Thyroid gland (tissue), 4 donors: ENCODE data around the gene ZNF584. TPM values are rescaled to one million over a fixed set of nuclear protein-coding genes. Genes with fewer than 3 reads are reported as not detected.

ENCODE experiments used
- DNase-seq, 2 donors: peaks; one replicate each; pipeline ENCODE4 v3.0.0-alpha.2; 2019
- H3K27ac ChIP-seq, 3 donors: fragments of 200-600 bp; sonication (generic); 1 replicate in 2 of 3; 2 replicates in 1 of 3; pipeline ENCODE4 v1.5.1; 2016 to 2019; ENCODE audit warnings: mild to moderate bottlenecking in 1 of 3, moderate library complexity in 1 of 3
- H3K27me3 ChIP-seq: fragments of 200-600 bp; sonication (generic); one replicate; pipeline ENCODE4 v1.5.1; 2019
- H3K36me3 ChIP-seq, 2 donors: fragments of 200-600 bp; sonication (generic); one replicate each; pipeline ENCODE4 v1.5.1; 2016 to 2019
- H3K4me1 ChIP-seq, 2 donors: fragments of 200-600 bp; sonication (generic); one replicate each; pipeline ENCODE4 v1.5.1; 2017 to 2019
- H3K4me3 ChIP-seq, 3 donors: fragments of 200-600 bp; sonication (generic); replicated peaks in 1 of 3; 1 replicate in 2 of 3; 2 replicates in 1 of 3; pipeline ENCODE4 v1.5.1; 2016; ENCODE audit warnings: mild to moderate bottlenecking in 1 of 3
- H3K9me3 ChIP-seq: fragments of 200-600 bp; sonication (generic); one replicate; pipeline ENCODE4 v1.5.1; 2017
- POLR2A ChIP-seq, 2 donors: fragments of 450-650 bp; IDR thresholded peaks; one replicate each; pipeline ENCODE4 v1.6.1; 2017; ENCODE audit warnings: antibody characterized with exemption in 2 of 2, mild to moderate bottlenecking in 2 of 2, moderate library complexity in 1 of 2
- WGBS, 2 donors: methylation state at CpG; one replicate each; pipeline ENCODE4 v1.1.5; 2017; 5-methylcytosine and 5-hydroxymethylcytosine counted together
- intact Hi-C: fragments of 100-400 bp; cut with DNase I; formaldehyde crosslinking; loops from one replicate; pipeline ENCODE4 v1.15.1; 2023
- total RNA-seq, 4 donors: library from RNA; depleted of rRNA; stranded (reverse); fragments of >200 nt; gene quantifications; one replicate each; pipeline ENCODE4 v1.2.3, GENCODE V29; 2016
- TF ChIP-seq, protein P1 (sequence below), 6 experiments: fragments of 200-600 bp in 3 of 6; fragments of 450-650 bp in 3 of 6; sonication (generic) in 3 of 6; IDR thresholded peaks; one replicate each; pipeline ENCODE4 v1.5.1; 2016 to 2019; ENCODE audit warnings: antibody characterized with exemption in 6 of 6, mild to moderate bottlenecking in 2 of 6, inconsistent platforms in 1 of 6, moderate library complexity in 1 of 6

The ZNF584 gene
- total RNA-seq, 4 donors from 2014 or later, result 10.1 to 31.1 (median 23.1) TPM

DNA sequence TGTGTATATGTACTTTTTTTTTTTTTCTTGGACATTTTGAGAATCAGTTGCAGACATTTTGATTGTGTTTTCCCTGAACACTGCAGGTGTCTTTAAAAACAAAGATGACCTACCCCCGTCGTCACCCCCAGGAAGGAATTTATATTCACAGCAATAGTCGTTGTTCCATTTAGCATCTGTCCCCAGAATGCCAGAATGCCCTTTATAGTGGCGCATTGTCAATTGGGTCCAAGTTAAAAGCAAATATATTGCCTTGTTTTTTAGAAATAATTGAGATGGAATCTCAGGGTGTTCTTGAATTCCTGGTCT, 14.8 kb upstream of the ZNF584 start:
- Histone ChIP-seq H3K27ac (no peak overlapping the region), H3K27me3 (peaks cover 6% of the 10 kb centered on the region), H3K36me3 (peaks cover 20 to 32% of the 10 kb centered on the region in 2 donors), H3K4me3 (no peak overlapping the region), H3K9me3 (no peaks in the 10 kb centered on the region), H3K4me1 (peaks cover 0 to 16% of the 10 kb centered on the region in 2 donors)
- TF ChIP-seq POLR2A (IDR thresholded peaks at IDR 0.05), result no peak
- TF ChIP-seq, protein P1, sequence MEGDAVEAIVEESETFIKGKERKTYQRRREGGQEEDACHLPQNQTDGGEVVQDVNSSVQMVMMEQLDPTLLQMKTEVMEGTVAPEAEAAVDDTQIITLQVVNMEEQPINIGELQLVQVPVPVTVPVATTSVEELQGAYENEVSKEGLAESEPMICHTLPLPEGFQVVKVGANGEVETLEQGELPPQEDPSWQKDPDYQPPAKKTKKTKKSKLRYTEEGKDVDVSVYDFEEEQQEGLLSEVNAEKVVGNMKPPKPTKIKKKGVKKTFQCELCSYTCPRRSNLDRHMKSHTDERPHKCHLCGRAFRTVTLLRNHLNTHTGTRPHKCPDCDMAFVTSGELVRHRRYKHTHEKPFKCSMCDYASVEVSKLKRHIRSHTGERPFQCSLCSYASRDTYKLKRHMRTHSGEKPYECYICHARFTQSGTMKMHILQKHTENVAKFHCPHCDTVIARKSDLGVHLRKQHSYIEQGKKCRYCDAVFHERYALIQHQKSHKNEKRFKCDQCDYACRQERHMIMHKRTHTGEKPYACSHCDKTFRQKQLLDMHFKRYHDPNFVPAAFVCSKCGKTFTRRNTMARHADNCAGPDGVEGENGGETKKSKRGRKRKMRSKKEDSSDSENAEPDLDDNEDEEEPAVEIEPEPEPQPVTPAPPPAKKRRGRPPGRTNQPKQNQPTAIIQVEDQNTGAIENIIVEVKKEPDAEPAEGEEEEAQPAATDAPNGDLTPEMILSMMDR (IDR thresholded peaks at IDR 0.05), result no peak
- intact Hi-C loops, result no loop called here
- no peak for DNase-seq
- WGBS, 2 donors, result 89 to 93% methylated on average over 4 of the region's 4 CpGs

DNA sequence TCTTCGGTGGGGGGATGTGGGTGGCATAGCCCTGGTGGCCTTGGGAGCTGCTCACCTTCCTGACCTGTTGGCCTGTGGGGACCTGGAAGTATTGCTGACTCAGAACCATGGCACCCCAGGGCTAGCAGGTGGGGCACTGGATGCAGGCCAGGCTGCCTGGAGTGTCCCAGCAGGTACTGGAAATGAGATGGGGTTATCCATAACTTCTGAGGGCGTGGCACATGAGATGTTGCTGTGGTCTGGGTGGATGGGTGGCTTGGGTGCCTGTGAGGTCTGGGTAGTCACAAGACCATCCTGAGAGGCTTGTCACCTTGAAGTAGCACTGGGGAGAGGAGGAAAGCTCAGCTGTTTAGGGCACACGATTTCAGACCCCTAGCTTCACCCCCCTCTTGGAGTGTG, 13.6 kb upstream of the ZNF584 start:
- Histone ChIP-seq H3K4me3 (no peak overlapping the region), H3K27me3 (peaks cover 6% of the 10 kb centered on the region), H3K27ac (no peak overlapping the region), H3K36me3 (peaks cover 20 to 28% of the 10 kb centered on the region in 2 donors), H3K4me1 (peaks cover 0 to 16% of the 10 kb centered on the region in 2 donors), H3K9me3 (no peaks in the 10 kb centered on the region)
- no peak for DNase-seq
- TF ChIP-seq, protein P1 (IDR thresholded peaks at IDR 0.05), result no peak
- no peak for TF ChIP-seq POLR2A (IDR thresholded peaks at IDR 0.05)
- WGBS, 2 donors, result 70 to 90% methylated on average over 2 to 3 of the region's 3 CpGs
- intact Hi-C loops, result no loop called here

DNA sequence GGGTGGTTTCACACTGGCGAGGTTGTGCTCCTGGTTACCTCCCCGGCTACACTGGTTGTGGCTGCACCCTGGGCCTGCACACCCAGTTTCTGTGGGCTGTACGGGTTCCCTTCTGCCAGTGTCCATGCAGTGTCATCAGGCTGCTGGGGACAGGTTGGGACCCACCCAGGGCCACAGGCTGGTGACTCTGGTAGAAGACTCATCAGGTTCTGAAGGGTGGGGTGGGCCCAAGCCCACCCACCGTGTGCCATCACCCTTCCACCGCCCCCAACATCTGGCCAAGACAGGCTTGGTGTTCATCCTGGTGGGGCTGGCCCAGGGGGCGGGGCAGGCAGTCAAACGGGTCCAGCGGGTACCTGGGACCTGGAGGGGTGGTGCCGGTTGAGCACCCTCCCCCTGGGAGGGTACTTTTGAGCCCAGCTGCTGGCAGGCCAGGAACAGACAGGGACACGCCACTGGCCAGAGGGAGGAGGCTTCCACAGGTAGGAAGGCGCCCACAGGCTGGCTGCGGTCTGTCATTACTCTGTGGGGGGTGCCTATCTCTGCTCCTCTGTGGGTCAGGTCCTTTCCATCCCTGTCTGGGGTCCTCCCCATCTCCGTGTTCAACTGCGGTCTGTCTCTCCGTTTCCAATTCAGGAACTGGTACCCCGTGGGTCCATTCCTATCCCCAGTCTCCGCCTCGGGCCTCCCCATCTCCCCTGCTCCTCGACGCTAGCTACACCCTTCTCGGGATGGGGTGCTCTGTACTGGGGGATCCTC, 13.1 kb upstream of the ZNF584 start, which contains the start of gene RNF225:
Gene RNF225 (plus strand): TSS at position 437 of the 759 bp plus-strand sequence. CDS start 434 bp downstream, outside the sequence.
- H3K9me3 ChIP-seq, result no peaks in the 10 kb centered on the region
- peak; percentile 45 to 47 for DNase-seq
- intact Hi-C loops, result no loop called here
- TF ChIP-seq POLR2A (IDR thresholded peaks at IDR 0.05), result no peak
- TF ChIP-seq, protein P1 (IDR thresholded peaks at IDR 0.05), result no peak
- peaks cover 6% of the 10 kb centered on the region for H3K27me3 ChIP-seq
- H3K36me3 ChIP-seq, result peaks cover 20 to 28% of the 10 kb centered on the region in 2 donors
- H3K4me3 ChIP-seq, result no peak within 1 kb of the TSS
- WGBS, 2 donors, result 34 to 44% methylated on average over 16 to 20 of the region's 21 CpGs
- peaks cover under 1 to 19% of the 10 kb centered on the region in 2 donors for H3K4me1 ChIP-seq
- H3K27ac ChIP-seq, result no peak within 1 kb of the TSS

DNA sequence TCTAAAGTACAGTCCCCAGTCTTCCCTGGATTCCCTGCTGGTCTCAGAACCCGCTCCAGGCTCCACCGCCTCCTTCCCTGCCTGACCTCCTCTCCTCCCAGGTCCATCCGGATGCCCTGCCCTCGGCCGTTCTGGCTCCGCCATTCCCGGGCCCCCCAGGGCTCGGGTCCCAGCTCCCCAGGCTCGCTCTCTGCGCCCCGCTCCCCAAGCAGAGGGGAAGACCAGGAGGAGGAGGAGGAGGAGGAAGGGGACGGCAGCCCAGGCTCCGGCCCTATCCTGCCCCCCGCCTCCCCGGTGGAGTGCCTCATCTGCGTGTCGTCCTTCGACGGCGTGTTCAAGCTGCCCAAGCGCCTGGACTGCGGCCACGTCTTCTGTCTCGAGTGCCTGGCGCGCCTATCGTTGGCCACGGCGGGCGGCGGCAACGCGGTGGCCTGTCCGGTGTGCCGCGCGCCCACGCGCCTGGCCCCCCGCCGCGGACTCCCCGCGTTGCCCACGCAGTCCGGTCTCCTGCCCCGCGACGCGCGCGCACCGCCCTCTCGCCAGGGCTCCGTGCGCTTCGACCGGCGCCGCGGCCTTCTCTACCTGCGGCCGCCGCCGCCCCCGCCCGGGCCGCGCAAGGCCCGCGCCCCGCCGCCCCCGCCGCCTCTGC, 12.3 kb upstream of the ZNF584 start:
- TF ChIP-seq, protein P1 (IDR thresholded peaks at IDR 0.05), result no peak
- no peak for TF ChIP-seq POLR2A (IDR thresholded peaks at IDR 0.05)
- 9 to 17% methylated on average over 5 to 16 of the region's 75 CpGs for WGBS, 2 donors
- H3K4me3 ChIP-seq, result no peak overlapping the region
- H3K4me1 ChIP-seq, result peaks cover 7 to 24% of the 10 kb centered on the region in 2 donors
- no peak overlapping the region for H3K27ac ChIP-seq
- no peaks in the 10 kb centered on the region for H3K9me3 ChIP-seq
- peak; percentile 47 to 50 for DNase-seq
- intact Hi-C loops, result no loop called here
- peaks cover 20 to 28% of the 10 kb centered on the region in 2 donors for H3K36me3 ChIP-seq
- H3K27me3 ChIP-seq, result peaks cover 6% of the 10 kb centered on the region
